ENCODE results near the gene MEIS2.

MEIS2 gene

GRCh38 chr15:37037071-37037655 lies 63.2 kb downstream of the MEIS2 start:
- Mint-ChIP-seq H3K27ac (no peak overlapping the region), H3K4me3 (no peak overlapping the region), H3K4me1 (ENCODE audit: low read depth) (no peaks in the 10 kb centered on the region), H3K27me3 (no peaks in the 10 kb centered on the region), H3K36me3 (ENCODE audit: low read depth) (no peaks in the 10 kb centered on the region), H3K9me3 (no peaks in the 10 kb centered on the region)

GRCh38 chr15:37034835-37035748 lies 65.3 kb downstream of the MEIS2 start:
- Mint-ChIP-seq H3K27ac (no peak overlapping the region), H3K4me3 (no peak overlapping the region), H3K4me1 (ENCODE audit: low read depth) (no peaks in the 10 kb centered on the region), H3K9me3 (no peaks in the 10 kb centered on the region), H3K27me3 (peaks cover under 1% of the 10 kb centered on the region), H3K36me3 (ENCODE audit: low read depth) (no peaks in the 10 kb centered on the region)

- peaks cover 3% of the 10 kb centered on the region for H3K27me3 Mint-ChIP-seq
- H3K36me3 Mint-ChIP-seq (ENCODE audit: low read depth), result no peaks in the 10 kb centered on the region
- H3K4me1 Mint-ChIP-seq (ENCODE audit: low read depth), result no peaks in the 10 kb centered on the region
- H3K27ac Mint-ChIP-seq, result no peak overlapping the region
- no peaks in the 10 kb centered on the region for H3K9me3 Mint-ChIP-seq
- H3K4me3 Mint-ChIP-seq, result no peak overlapping the region
These were observed 66.0 kb downstream of the MEIS2 start for GRCh38 chr15:37034392-37034791.

GRCh38 chr15:37032091-37032775 lies 68.1 kb downstream of the MEIS2 start:
- Mint-ChIP-seq H3K27me3 (peaks cover 3% of the 10 kb centered on the region), H3K27ac (no peak overlapping the region), H3K36me3 (ENCODE audit: low read depth) (no peaks in the 10 kb centered on the region), H3K4me3 (no peak overlapping the region), H3K9me3 (no peaks in the 10 kb centered on the region), H3K4me1 (ENCODE audit: low read depth) (no peaks in the 10 kb centered on the region)

- H3K27ac Mint-ChIP-seq, result no peak overlapping the region
- peaks cover 3% of the 10 kb centered on the region for H3K27me3 Mint-ChIP-seq
- no peaks in the 10 kb centered on the region for H3K36me3 Mint-ChIP-seq (ENCODE audit: low read depth)
- H3K4me1 Mint-ChIP-seq (ENCODE audit: low read depth), result no peaks in the 10 kb centered on the region
- H3K9me3 Mint-ChIP-seq, result no peaks in the 10 kb centered on the region
- no peak overlapping the region for H3K4me3 Mint-ChIP-seq
These were observed 69.2 kb downstream of the MEIS2 start for GRCh38 chr15:37031198-37031597.

GRCh38 chr15:37028625-37029296 lies 71.6 kb downstream of the MEIS2 start:
- H3K4me1 Mint-ChIP-seq (ENCODE audit: low read depth), result no peaks in the 10 kb centered on the region
- peaks cover 7% of the 10 kb centered on the region for H3K27me3 Mint-ChIP-seq
- no peak overlapping the region for H3K27ac Mint-ChIP-seq
- peaks cover 4% of the 10 kb centered on the region for H3K9me3 Mint-ChIP-seq
- no peak overlapping the region for H3K4me3 Mint-ChIP-seq
- no peaks in the 10 kb centered on the region for H3K36me3 Mint-ChIP-seq (ENCODE audit: low read depth)

- Mint-ChIP-seq H3K9me3 (peaks cover 8% of the 10 kb centered on the region), H3K4me1 (ENCODE audit: low read depth) (no peaks in the 10 kb centered on the region), H3K36me3 (ENCODE audit: low read depth) (no peaks in the 10 kb centered on the region), H3K27me3 (peaks cover 4% of the 10 kb centered on the region), H3K4me3 (no peak overlapping the region), H3K27ac (no peak overlapping the region)
These were observed 79.5 kb downstream of the MEIS2 start for GRCh38 chr15:37020852-37021251.

- Mint-ChIP-seq H3K4me1 (ENCODE audit: low read depth) (no peaks in the 10 kb centered on the region), H3K27me3 (peaks cover 4% of the 10 kb centered on the region), H3K4me3 (no peak overlapping the region), H3K36me3 (ENCODE audit: low read depth) (no peaks in the 10 kb centered on the region), H3K9me3 (peaks cover 8% of the 10 kb centered on the region), H3K27ac (no peak overlapping the region)
These were observed 80.6 kb downstream of the MEIS2 start for GRCh38 chr15:37019479-37020433.

GRCh38 chr15:37017031-37017625 lies 83.2 kb downstream of the MEIS2 start:
- H3K9me3 Mint-ChIP-seq, result peaks cover 5% of the 10 kb centered on the region
- H3K27ac Mint-ChIP-seq, result no peak overlapping the region
- no peaks in the 10 kb centered on the region for H3K27me3 Mint-ChIP-seq
- no peak overlapping the region for H3K4me3 Mint-ChIP-seq
- no peaks in the 10 kb centered on the region for H3K36me3 Mint-ChIP-seq (ENCODE audit: low read depth)
- H3K4me1 Mint-ChIP-seq (ENCODE audit: low read depth), result no peaks in the 10 kb centered on the region

GRCh38 chr15:37016231-37016630 lies 84.1 kb downstream of the MEIS2 start:
- Mint-ChIP-seq H3K9me3 (peaks cover 5% of the 10 kb centered on the region), H3K27ac (no peak overlapping the region), H3K4me1 (ENCODE audit: low read depth) (no peaks in the 10 kb centered on the region)

GRCh38 chr15:37015451-37015850 lies 84.9 kb downstream of the MEIS2 start:
- Mint-ChIP-seq H3K4me3 (no peak overlapping the region), H3K27ac (no peak overlapping the region), H3K36me3 (ENCODE audit: low read depth) (no peaks in the 10 kb centered on the region), H3K9me3 (peaks cover 5% of the 10 kb centered on the region), H3K27me3 (no peaks in the 10 kb centered on the region), H3K4me1 (ENCODE audit: low read depth) (no peaks in the 10 kb centered on the region)

More at GRCh38 chr15:37016231-37016630, 84.1 kb downstream of the MEIS2 start:
- H3K36me3 Mint-ChIP-seq (ENCODE audit: low read depth), result no peaks in the 10 kb centered on the region
- H3K27me3 Mint-ChIP-seq, result no peaks in the 10 kb centered on the region
- H3K4me3 Mint-ChIP-seq, result no peak overlapping the region

- Mint-ChIP-seq H3K27me3 (no peaks in the 10 kb centered on the region), H3K4me3 (no peak overlapping the region), H3K9me3 (peaks cover 2% of the 10 kb centered on the region), H3K4me1 (ENCODE audit: low read depth) (no peaks in the 10 kb centered on the region), H3K27ac (no peak overlapping the region), H3K36me3 (ENCODE audit: low read depth) (no peaks in the 10 kb centered on the region)
These were observed 85.3 kb downstream of the MEIS2 start for GRCh38 chr15:37015035-37015434.

GRCh38 chr15:37014566-37014965 lies 85.8 kb downstream of the MEIS2 start:
- Mint-ChIP-seq H3K27me3 (no peaks in the 10 kb centered on the region), H3K27ac (no peak overlapping the region), H3K36me3 (ENCODE audit: low read depth) (no peaks in the 10 kb centered on the region), H3K4me1 (ENCODE audit: low read depth) (no peaks in the 10 kb centered on the region), H3K4me3 (no peak overlapping the region), H3K9me3 (no peaks in the 10 kb centered on the region)

GRCh38 chr15:37014137-37014536 lies 86.2 kb downstream of the MEIS2 start:
- Mint-ChIP-seq H3K4me1 (ENCODE audit: low read depth) (no peaks in the 10 kb centered on the region), H3K9me3 (no peaks in the 10 kb centered on the region), H3K27me3 (no peaks in the 10 kb centered on the region), H3K27ac (no peak overlapping the region), H3K4me3 (no peak overlapping the region), H3K36me3 (ENCODE audit: low read depth) (no peaks in the 10 kb centered on the region)

Data from stimulated activated naive CD8-positive, alpha-beta T cell treated with anti-CD3 and anti-CD28 coated beads, Interleukin-15, Interleukin-2, amounts not matched to agents 100 ng/mL and 50 ng/mL, for 24 hours (primary cell).